Stimulated activated CD8-positive, alpha-beta memory T cell treated with anti-CD3 and anti-CD28 coated beads, Interleukin-12 subunit alpha, Interleukin-12 subunit beta, amount 100 ng/mL, for 4 hours (primary cell): ENCODE data around the gene MFSD6.
"Not testable (repeated sequence)": the region's sequence is repeated elsewhere in the genome, so short reads cannot be mapped to it uniquely, and the experiment has no call there.

Experiments used
- DNase-seq: peaks from one replicate; pipeline ENCODE4 v3.0.0-alpha.2; 2020; ENCODE audit warnings: low read depth

Gene MFSD6

GRCh38 chr2:190466819-190467446 lies 58.8 kb downstream of the MFSD6 start:
- no peak for DNase-seq

GRCh38 chr2:190467575-190468083 lies 59.5 kb downstream of the MFSD6 start:
- DNase-seq, result no peak

- not testable (repeated sequence) for DNase-seq
These were observed 60.2 kb downstream of the MFSD6 start for GRCh38 chr2:190468354-190468753.

GRCh38 chr2:190468814-190469569 lies 60.8 kb downstream of the MFSD6 start:
- DNase-seq, result no peak

GRCh38 chr2:190469771-190470170 lies 61.6 kb downstream of the MFSD6 start:
- no peak for DNase-seq

- DNase-seq, result no peak
These were observed 62.2 kb downstream of the MFSD6 start for GRCh38 chr2:190470256-190470826.

- no peak for DNase-seq
These were observed 69.7 kb downstream of the MFSD6 start for GRCh38 chr2:190477661-190478454.

GRCh38 chr2:190478572-190479195 lies 70.5 kb downstream of the MFSD6 start:
- no peak for DNase-seq

GRCh38 chr2:190481339-190481738 lies 73.2 kb downstream of the MFSD6 start:
- no peak for DNase-seq

GRCh38 chr2:190482451-190482850 lies 74.3 kb downstream of the MFSD6 start:
- no peak for DNase-seq

GRCh38 chr2:190486037-190486623 lies 78.0 kb downstream of the MFSD6 start:
- DNase-seq, result no peak

- no peak for DNase-seq
These were observed 80.5 kb downstream of the MFSD6 start for GRCh38 chr2:190488516-190489233.

- no peak for DNase-seq
These were observed 81.3 kb downstream of the MFSD6 start for GRCh38 chr2:190489475-190489874.

- no peak for DNase-seq
These were observed 82.3 kb downstream of the MFSD6 start for GRCh38 chr2:190490502-190490901.

- no peak for DNase-seq
These were observed 84.9 kb downstream of the MFSD6 start for GRCh38 chr2:190493095-190493494.

GRCh38 chr2:190494600-190495227 lies 86.6 kb downstream of the MFSD6 start:
- not testable (repeated sequence) for DNase-seq

- no peak for DNase-seq
These were observed 89.3 kb downstream of the MFSD6 start for GRCh38 chr2:190497428-190497827.

GRCh38 chr2:190499273-190499672 lies 91.1 kb downstream of the MFSD6 start:
- no peak for DNase-seq

GRCh38 chr2:190500054-190500502 lies 91.9 kb downstream of the MFSD6 start:
- no peak for DNase-seq

GRCh38 chr2:190501231-190501630 lies 93.1 kb downstream of the MFSD6 start:
- DNase-seq, result no peak
